ENCODE measurements around the gene CRACR2B.

- no peak for TF ChIP-seq CTCF (IDR thresholded peaks at IDR 0.05; ENCODE audit: insufficient read depth, low read length, poor library complexity, severe bottlenecking)
- TF ChIP-seq EZH2phosphoT487 (conservative IDR thresholded peaks at IDR 0.05; ENCODE audit: low read length): no peak
Observed at GRCh38 chr11:866481-866880, 38.8 kb downstream of the CRACR2B start.
